Suprapubic skin (tissue), 4 donors: ENCODE measurements around the gene PPP2R2B. TPM values are rescaled to one million over a fixed set of nuclear protein-coding genes. Genes with fewer than 3 reads are reported as not detected.
A peak's percentile ranks its signal among the peaks of the same experiment; 100 is the strongest.

Experiments used
- DNase-seq, 2 donors: peaks; one replicate each; pipeline ENCODE4 v3.0.0-alpha.2; 2019; ENCODE audit warnings: low spot score in 2 of 2
- H3K27ac ChIP-seq: fragments of 200-600 bp; sonication (generic); one replicate; pipeline ENCODE4 v1.5.1; 2019
- H3K27me3 ChIP-seq: fragments of 200-600 bp; sonication (generic); one replicate; pipeline ENCODE4 v1.5.1; 2019
- H3K36me3 ChIP-seq: fragments of 200-600 bp; sonication (generic); one replicate; pipeline ENCODE4 v1.5.1; 2019
- H3K4me1 ChIP-seq: fragments of 200-600 bp; sonication (generic); one replicate; pipeline ENCODE4 v1.5.1; 2019
- H3K4me3 ChIP-seq: fragments of 200-600 bp; sonication (generic); one replicate; pipeline ENCODE4 v1.5.1; 2019; ENCODE audit warnings: mild to moderate bottlenecking
- H3K9me3 ChIP-seq: fragments of 200-600 bp; sonication (generic); one replicate; pipeline ENCODE4 v1.5.1; 2019
- CTCF ChIP-seq, 2 donors: fragments of 200-600 bp in 1 of 2; fragments of 450-650 bp in 1 of 2; sonication (generic) in 1 of 2; IDR thresholded peaks; one replicate each; pipeline ENCODE4 v1.5.1; 2016 to 2019; ENCODE audit warnings: antibody characterized with exemption in 2 of 2, mild to moderate bottlenecking in 1 of 2, moderate library complexity in 1 of 2
- EP300 ChIP-seq: sonication (generic); formaldehyde crosslinking; IDR thresholded peaks from one replicate; pipeline ENCODE4 v1.6.1; 2017; ENCODE audit warnings: antibody characterized with exemption
- POLR2A ChIP-seq, 2 donors: fragments of 450-650 bp; IDR thresholded peaks; one replicate each; pipeline ENCODE4 v1.6.1; 2017; ENCODE audit warnings: antibody characterized with exemption in 2 of 2, mild to moderate bottlenecking in 2 of 2, moderate library complexity in 2 of 2
- POLR2AphosphoS5 ChIP-seq, 3 donors: sonication (generic); formaldehyde crosslinking; IDR thresholded peaks; one replicate each; pipeline ENCODE4 v1.6.1; 2017; ENCODE audit warnings: antibody characterized with exemption in 3 of 3
- WGBS: methylation state at CpG from one replicate; pipeline ENCODE4 v1.1.5; 2018; 5-methylcytosine and 5-hydroxymethylcytosine counted together
- total RNA-seq, 4 donors: library from RNA; depleted of rRNA; stranded (reverse); fragments of >200 nt; gene quantifications; one replicate each; pipeline ENCODE4 v1.1.0, GENCODE V29; 2016

Gene PPP2R2B
- total RNA-seq, 4 donors from 2014 or later = 1.2 to 6.4 (median 3.8) TPM

DNA sequence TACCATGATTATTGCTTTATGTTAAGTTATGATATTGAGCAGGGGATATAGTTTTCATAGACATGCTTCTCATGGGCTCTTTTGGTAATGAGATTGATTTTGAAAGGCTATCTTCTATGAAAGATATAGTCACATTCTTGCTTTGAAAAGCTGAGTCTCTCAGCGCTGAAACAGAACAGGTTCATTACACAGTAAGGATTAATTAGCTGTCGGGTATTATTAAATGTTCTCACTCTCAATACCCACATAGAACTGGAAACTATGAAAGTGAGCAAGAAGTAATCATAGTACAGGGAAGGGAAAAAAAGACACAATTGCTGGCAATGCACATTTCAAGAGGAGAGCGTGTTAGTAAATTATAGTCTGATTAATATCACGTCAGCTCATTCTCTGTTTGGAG, 190.9 kb downstream of the PPP2R2B start:
- H3K9me3 ChIP-seq = no peaks in the 10 kb centered on the region
- 80% methylated on average over 4 of the region's 4 CpGs for WGBS
- no peaks in the 10 kb centered on the region for H3K36me3 ChIP-seq
- no peak overlapping the region for H3K27ac ChIP-seq
- no peak for DNase-seq
- H3K4me1 ChIP-seq = no peaks in the 10 kb centered on the region
- TF ChIP-seq POLR2A (IDR thresholded peaks at IDR 0.05) (no peak), EP300 (no peak), CTCF (IDR thresholded peaks at IDR 0.05) (no peak), POLR2AphosphoS5 (IDR thresholded peaks at IDR 0.05) (no peak)
- H3K4me3 ChIP-seq = no peak overlapping the region
- H3K27me3 ChIP-seq = no peaks in the 10 kb centered on the region

- 67% methylated on average over 5 of the region's 5 CpGs for WGBS
Observed at GRCh38 chr5:146683861-146684260, 194.7 kb downstream of the PPP2R2B start.

DNA sequence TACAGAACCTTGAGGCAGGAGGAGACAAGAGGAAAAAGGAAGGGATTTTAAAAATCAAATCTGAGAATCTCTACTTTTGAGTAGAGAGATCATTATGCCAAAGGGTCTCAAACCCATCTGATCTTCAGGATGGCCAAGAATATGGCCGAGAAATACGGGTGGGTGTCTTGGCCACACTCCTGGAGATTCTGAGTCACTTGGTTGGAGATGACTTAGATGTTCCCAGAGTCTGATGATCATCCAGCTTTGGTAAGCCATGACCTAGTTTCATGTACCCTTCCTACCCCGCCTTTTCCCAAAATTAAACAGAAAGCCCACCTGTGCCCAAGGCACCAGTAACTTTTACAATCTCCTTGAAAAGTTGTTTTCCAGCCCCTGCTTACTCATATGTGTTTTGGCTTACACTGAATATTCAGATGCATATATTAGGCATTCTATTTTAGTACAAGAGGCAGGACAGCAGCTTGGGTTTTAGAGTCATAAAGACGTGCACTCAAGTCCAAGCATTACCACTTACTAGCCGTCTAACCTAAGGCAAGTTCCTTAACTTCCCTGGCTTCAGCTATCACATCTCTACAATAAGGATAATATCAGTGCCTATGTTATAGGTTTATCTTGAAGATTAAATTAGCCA, 195.5 kb downstream of the PPP2R2B start:
- Histone ChIP-seq H3K27ac (no peak overlapping the region), H3K9me3 (no peaks in the 10 kb centered on the region), H3K27me3 (no peaks in the 10 kb centered on the region), H3K4me1 (peaks cover 11% of the 10 kb centered on the region), H3K36me3 (no peaks in the 10 kb centered on the region), H3K4me3 (no peak overlapping the region)
- no peak for TF ChIP-seq POLR2A (IDR thresholded peaks at IDR 0.05)
- no peak for TF ChIP-seq POLR2AphosphoS5 (IDR thresholded peaks at IDR 0.05)
- TF ChIP-seq EP300 = no peak
- TF ChIP-seq CTCF (IDR thresholded peaks at IDR 0.05) = no peak
- 46% methylated on average over 5 of the region's 5 CpGs for WGBS
- DNase-seq = no peak

More at GRCh38 chr5:146683861-146684260, 194.7 kb downstream of the PPP2R2B start:
- Histone ChIP-seq H3K27ac (no peak overlapping the region), H3K9me3 (no peaks in the 10 kb centered on the region), H3K4me3 (no peak overlapping the region), H3K27me3 (no peaks in the 10 kb centered on the region), H3K36me3 (no peaks in the 10 kb centered on the region), H3K4me1 (peaks cover 11% of the 10 kb centered on the region)
- no peak for DNase-seq
- TF ChIP-seq POLR2A (IDR thresholded peaks at IDR 0.05) (no peak), EP300 (no peak), POLR2AphosphoS5 (IDR thresholded peaks at IDR 0.05) (no peak), CTCF (IDR thresholded peaks at IDR 0.05) (no peak)

DNA sequence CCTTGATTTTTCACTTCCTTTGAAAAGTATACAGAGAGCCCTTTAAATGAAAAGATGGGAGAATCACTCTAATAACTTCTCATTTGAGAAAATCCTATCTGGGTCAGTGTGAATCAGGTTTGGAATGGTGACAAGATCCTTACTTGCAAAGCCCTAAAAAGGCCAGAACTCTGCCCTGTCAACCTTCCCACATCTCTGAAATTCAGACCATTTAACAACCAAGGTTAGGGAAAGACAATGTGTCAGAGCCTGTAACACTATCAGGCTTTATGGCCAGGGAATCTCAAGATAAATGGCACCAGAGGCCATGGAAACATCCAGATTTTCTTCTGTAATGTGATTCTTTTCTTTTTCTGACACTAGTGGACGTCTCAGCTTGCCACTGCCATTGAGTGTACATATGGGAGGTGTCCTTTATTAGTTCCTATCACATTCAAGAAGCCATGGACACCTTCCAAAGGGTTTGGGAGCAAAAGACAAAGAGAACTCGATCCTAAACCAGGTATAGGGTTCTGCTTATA, 196.9 kb downstream of the PPP2R2B start:
- 36% methylated on average over 2 of the region's 2 CpGs for WGBS
- peak overlapping the region; percentile 2 for H3K27ac ChIP-seq
- H3K4me1 ChIP-seq = peaks cover 11% of the 10 kb centered on the region
- TF ChIP-seq CTCF (IDR thresholded peaks at IDR 0.05) = no peak
- no peak for TF ChIP-seq POLR2A (IDR thresholded peaks at IDR 0.05)
- no peak for TF ChIP-seq EP300
- TF ChIP-seq POLR2AphosphoS5 (IDR thresholded peaks at IDR 0.05) = no peak
- DNase-seq = no peak
- no peaks in the 10 kb centered on the region for H3K27me3 ChIP-seq
- H3K9me3 ChIP-seq = no peaks in the 10 kb centered on the region
- H3K36me3 ChIP-seq = no peaks in the 10 kb centered on the region
- no peak overlapping the region for H3K4me3 ChIP-seq

- Histone ChIP-seq H3K4me3 (no peak overlapping the region), H3K27ac (peak overlapping the region; percentile 2), H3K27me3 (no peaks in the 10 kb centered on the region), H3K4me1 (peaks cover 11% of the 10 kb centered on the region), H3K9me3 (no peaks in the 10 kb centered on the region), H3K36me3 (no peaks in the 10 kb centered on the region)
- no peak for DNase-seq
- TF ChIP-seq POLR2AphosphoS5 (IDR thresholded peaks at IDR 0.05) (no peak), CTCF (IDR thresholded peaks at IDR 0.05) (no peak), POLR2A (IDR thresholded peaks at IDR 0.05) (no peak), EP300 (no peak)
- 48% methylated on average over 9 of the region's 9 CpGs for WGBS
Observed at GRCh38 chr5:146680846-146681584, 197.5 kb downstream of the PPP2R2B start.
